PC-3 (cell line): ENCODE measurements around the gene CBL.

Experiments
- EZH2phosphoT487 ChIP-seq: fragments of 300-600 bp; sonication (generic); IDR thresholded peaks from 2 replicates; pipeline ENCODE4 v1.6.1; 2018; ENCODE audit warnings: mild to moderate bottlenecking, antibody characterized with exemption, low read length, borderline replicate concordance
- TF ChIP-seq, protein P1 (sequence below): fragments of 300-600 bp; sonication (generic); conservative IDR thresholded peaks from 2 replicates; pipeline ENCODE4 v1.5.1; 2017; ENCODE audit warnings: antibody characterized with exemption, low read depth, mild to moderate bottlenecking, low read length

DNA sequence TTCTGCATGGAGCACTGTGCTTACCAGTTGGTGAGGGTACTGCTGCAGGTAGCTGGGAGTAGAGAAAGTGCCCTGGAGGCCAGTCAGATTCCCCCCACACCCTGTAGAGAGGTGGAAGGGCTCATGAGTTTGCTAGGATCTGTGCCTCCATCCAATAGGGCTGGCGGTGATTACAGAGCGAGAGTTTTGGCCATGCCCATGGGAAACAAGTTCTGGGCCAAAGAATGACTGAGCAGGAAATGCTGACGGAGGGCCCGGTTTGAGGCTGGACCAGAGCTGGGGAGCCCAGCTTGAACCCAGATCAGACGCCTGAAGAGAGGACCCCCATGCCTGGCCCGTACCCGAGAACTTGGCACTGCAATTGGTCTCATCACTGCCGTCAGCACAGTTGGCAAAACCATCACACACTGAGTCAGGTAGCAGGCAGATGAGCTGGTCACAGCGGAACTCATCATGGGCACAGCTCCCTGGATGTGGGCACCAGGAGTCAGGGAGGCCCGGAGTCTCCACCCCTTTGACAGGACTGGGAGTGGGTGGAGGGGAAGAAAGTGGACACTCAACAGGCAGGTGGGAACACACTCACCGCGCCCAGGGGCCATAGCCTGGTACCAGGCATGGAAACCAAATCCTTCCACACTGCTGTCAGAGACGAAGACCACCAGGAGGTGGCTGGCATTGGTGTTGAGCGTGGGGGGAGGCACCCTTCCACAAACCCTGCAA lies 138.3 kb downstream of the CBL start:
- TF ChIP-seq EZH2phosphoT487, result no peak
- TF ChIP-seq, protein P1, sequence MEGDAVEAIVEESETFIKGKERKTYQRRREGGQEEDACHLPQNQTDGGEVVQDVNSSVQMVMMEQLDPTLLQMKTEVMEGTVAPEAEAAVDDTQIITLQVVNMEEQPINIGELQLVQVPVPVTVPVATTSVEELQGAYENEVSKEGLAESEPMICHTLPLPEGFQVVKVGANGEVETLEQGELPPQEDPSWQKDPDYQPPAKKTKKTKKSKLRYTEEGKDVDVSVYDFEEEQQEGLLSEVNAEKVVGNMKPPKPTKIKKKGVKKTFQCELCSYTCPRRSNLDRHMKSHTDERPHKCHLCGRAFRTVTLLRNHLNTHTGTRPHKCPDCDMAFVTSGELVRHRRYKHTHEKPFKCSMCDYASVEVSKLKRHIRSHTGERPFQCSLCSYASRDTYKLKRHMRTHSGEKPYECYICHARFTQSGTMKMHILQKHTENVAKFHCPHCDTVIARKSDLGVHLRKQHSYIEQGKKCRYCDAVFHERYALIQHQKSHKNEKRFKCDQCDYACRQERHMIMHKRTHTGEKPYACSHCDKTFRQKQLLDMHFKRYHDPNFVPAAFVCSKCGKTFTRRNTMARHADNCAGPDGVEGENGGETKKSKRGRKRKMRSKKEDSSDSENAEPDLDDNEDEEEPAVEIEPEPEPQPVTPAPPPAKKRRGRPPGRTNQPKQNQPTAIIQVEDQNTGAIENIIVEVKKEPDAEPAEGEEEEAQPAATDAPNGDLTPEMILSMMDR, result no peak
